GM21515 (cell line): Measurements from ENCODE around the gene SKP2.
A peak's percentile ranks its signal among the peaks of the same experiment; 100 is the strongest.
"Not testable (repeated sequence)": the region's sequence is repeated elsewhere in the genome, so short reads cannot be mapped to it uniquely, and the experiment has no call there.

Experiments used
- ATAC-seq: cut with Tn5 transposase; IDR thresholded peaks from one replicate; pipeline ENCODE4 v1.9.1; 2021; ENCODE audit not compliant: unreplicated experiment

SKP2 gene

GRCh38 chr5:36151434-36152323, at the start of gene SKP2, which contains the start of gene LMBRD2:
TSS of gene SKP2 (plus strand) at chr5:36152111. CDS start at chr5:36152263, 152 bp downstream.
TSS of gene LMBRD2 (minus strand) at chr5:36151887. CDS start at chr5:36143349, 8,538 bp downstream.
- peak; percentile 99 for ATAC-seq

DNA sequence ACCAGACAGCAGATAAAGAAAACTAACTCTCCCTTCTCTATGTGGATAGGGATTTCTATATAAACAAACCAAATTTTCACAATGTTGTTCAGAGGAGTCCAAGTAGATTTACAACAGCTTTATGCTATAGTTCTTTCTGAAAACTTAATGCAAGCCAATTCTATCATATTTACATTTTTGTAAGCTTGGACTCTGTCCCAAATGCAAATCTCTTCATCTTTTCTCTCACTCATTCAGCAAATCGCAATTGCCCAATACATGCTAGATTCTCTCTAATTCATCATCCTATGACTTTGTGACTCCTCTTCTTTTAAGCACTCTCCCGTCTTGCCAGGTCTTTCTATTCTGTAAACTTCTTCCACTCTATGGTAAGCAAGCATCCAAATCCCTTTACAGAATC, 46.1 kb upstream of the SKP2 start:
- no peak for ATAC-seq

GRCh38 chr5:36108758-36109460, 43.0 kb upstream of the SKP2 start:
- ATAC-seq: no peak

GRCh38 chr5:36111238-36111637, 40.7 kb upstream of the SKP2 start:
- no peak for ATAC-seq

- no peak for ATAC-seq
Observed at GRCh38 chr5:36125868-36126267, 26.0 kb upstream of the SKP2 start.

- no peak for ATAC-seq
Observed at GRCh38 chr5:36128795-36129194, 23.1 kb upstream of the SKP2 start.

DNA sequence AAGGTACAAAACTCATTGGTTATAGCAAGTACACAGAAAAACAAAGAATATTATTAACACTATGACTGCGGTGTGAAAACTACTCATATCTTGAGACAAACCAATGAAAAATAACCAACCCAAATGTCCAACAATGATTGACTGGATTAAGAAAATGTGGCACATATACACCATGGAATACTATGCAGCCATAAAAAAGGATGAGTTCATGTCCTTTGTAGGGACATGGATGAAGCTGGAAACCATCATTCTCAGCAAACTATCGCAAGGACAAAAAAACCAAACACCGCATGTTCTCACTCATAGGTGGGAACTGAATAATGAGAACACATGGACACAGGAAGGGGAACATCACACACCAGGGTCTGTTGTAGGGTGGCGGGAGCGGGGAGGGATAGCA, 22.2 kb upstream of the SKP2 start:
- not testable (repeated sequence) for ATAC-seq

DNA sequence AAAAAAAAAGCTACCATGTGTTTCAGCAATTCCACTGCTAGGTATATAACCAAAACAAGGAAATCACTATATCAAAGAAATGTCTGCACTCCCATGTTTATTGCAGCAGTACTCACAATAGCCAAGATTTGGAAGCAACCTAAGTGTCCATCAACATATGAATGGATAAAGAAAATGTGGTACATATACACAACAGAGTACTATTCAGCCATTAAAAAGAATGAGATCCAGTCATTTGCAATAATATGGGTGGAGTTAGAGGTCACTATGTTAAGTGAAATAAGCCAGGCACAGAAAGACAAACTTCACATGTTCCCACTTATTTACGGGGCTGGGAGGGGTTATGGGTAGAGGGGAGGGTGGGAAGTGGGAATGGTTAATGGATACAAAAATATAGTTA, 18.9 kb upstream of the SKP2 start:
- ATAC-seq: not testable (repeated sequence)

- no peak for ATAC-seq
Observed at GRCh38 chr5:36135988-36136387, 15.9 kb upstream of the SKP2 start.

DNA sequence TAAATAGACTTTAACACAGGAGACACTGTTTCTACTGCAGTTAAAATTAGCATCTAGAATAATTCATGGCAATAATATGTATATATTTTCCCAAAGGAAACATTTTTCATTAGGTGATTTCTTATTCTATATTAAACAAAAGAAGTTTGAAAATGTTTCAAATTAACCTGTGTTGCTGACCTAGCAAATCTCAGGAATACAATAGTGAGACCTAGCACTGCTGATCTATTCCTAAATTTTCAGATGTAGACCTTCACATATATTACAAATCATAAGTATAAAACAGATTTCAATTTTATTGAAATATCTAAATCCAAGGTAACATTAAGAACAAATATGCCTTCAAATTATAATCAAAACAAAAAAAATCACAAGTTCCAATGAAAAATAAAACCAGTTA, 15.3 kb upstream of the SKP2 start:
- no peak for ATAC-seq

DNA sequence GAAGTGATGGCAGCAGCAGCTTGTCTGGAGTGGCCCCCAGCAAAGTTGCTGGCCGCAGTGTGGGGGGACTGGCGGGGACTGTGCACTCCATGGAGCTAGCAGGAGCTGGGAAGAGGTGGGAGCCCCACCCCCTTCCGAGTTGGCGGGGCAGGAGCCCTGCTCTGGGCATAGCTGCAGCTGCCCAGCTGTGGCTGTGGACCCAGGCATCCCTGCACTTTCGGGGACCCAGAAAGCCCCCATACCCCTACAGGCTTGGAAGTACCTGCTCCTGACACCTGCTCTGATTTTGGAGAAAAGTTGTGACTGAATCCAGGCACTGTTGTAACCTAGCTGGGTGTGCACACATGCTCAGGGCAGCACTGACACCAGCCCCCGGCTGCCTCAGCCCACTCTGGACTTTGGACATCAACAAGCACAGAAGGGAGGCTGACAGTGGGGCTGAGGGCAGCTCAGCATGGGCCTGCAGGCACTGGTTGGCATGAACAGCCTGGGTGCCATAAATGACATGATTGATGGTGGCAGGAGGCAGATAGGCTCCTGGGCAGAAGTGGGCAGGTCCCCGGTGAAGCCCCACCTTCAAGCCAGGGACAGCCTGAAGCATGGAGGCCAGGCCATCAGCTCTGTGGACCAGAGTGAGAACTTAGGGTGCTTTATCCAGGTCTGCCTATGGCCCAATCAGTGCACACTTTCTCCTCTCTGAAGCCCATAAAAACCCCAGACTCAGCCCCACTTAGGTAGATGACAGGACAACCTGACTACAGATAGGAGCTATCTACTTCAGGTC, 12.8 kb upstream of the SKP2 start:
- ATAC-seq: no peak

DNA sequence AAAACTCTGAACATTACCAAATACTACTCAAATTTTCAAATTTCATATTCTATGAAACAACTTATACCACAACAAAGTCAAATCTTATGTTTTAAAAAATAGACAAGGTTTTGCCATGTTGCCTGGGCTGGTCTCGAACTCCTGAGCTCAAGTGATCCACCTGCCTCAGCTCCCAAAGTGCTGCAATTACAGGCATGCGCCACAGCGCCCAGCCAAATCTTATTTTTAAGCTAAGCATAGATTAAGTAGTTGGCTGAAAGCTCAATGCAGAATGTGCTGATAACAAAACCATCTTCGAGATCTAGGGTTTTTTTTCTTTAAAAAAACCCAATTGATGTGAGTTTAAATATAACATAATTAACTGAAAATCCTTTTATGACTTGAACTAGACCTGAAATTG, 6.6 kb upstream of the SKP2 start:
- ATAC-seq: no peak

GRCh38 chr5:36146390-36146789, 5.5 kb upstream of the SKP2 start:
- no peak for ATAC-seq

GRCh38 chr5:36147681-36148080, 4.2 kb upstream of the SKP2 start:
- no peak for ATAC-seq

- ATAC-seq: peak; percentile 32
Observed at GRCh38 chr5:36150676-36151433, 1.1 kb upstream of the SKP2 start.

DNA sequence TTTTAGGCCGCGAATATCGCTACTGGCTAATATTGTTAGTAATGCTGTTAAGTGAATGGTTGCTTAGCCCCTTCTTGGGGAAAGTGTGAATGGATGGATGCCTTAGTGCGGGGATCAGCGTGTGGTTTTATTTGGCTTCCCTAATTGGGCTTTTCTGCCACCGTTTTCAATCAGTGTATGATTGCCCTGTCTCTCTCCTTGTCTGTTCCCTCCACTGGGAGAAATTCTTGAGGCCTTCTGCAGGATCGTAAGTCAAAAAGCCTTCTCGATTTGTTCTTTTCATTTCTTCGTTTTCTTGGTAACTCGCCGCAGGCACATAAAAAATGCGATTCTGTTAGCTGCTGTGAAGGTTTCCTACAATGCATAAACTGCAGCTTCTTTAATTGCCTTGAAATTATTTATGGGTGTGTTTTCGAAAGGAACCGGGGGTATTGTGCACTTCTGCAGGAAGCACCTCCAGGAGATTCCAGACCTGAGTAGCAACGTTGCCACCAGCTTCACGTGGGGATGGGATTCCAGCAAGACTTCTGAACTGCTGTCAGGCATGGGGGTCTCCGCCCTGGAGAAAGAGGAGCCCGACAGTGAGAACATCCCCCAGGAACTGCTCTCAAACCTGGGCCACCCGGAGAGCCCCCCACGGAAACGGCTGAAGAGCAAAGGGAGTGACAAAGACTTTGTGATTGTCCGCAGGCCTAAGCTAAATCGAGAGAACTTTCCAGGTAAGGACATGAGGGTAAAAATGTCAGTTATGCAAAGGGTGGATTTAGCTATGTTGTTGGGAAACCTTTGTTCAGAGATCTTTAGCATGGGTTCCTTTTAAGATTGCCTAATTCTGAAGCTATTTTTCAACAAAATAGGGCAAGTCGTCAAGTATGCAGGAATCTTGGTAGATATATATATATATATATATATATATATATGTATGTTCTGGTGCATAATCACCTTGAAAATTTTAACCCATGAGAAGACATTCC, 700 bp downstream of the SKP2 start:
- ATAC-seq: peak; percentile 1

- ATAC-seq: no peak
Observed at GRCh38 chr5:36153298-36153677, 1.4 kb downstream of the SKP2 start.

DNA sequence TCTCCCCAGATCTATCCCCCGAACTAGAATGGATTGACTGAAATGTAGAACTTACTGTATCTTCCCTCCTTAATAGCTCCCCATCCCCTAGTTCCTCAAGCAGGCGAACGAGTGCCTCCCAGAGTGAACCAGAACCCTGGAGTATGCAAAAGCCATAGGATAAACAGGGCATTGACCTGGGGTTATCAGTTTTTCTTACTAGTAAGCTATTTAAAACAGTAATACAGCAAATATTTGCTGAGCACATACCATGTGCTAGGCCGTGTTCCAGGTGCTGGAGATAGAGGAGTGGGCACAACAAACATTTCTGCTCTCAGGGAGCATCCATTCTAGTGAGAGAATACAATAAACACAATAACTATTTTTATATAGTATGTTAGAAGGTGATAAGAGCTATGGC, 1.8 kb downstream of the SKP2 start:
- no peak for ATAC-seq

DNA sequence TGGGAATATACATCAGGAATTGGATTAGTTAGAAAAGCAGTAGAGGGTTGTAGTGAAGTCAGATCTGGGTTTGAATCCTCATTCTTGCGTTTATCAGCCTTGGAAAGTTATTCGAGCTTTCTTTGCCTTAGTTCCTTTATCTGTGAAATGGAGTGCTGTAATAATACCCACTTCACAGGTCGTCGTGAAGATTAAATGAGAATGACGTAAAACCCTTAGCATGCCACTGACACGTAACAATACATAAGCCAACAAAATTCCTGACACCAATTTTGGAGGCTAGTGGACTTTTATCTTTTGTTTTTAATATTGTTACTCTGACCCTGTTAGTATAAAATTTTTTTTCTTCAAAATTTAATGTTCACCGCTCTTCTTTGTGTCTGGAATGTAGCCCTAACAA, 3.4 kb downstream of the SKP2 start:
- no peak for ATAC-seq
